ENCODE measurements around the gene SFN. TPM values are rescaled to one million over a fixed set of nuclear protein-coding genes. Genes with fewer than 3 reads are reported as not detected.

SFN gene
- total and polyA plus RNA-seq, 2 of the 13 experiments (the other 11 are each of a cell fraction or from before 2014, with no cell fraction given), result 4.3 to 5.6 TPM

DNA sequence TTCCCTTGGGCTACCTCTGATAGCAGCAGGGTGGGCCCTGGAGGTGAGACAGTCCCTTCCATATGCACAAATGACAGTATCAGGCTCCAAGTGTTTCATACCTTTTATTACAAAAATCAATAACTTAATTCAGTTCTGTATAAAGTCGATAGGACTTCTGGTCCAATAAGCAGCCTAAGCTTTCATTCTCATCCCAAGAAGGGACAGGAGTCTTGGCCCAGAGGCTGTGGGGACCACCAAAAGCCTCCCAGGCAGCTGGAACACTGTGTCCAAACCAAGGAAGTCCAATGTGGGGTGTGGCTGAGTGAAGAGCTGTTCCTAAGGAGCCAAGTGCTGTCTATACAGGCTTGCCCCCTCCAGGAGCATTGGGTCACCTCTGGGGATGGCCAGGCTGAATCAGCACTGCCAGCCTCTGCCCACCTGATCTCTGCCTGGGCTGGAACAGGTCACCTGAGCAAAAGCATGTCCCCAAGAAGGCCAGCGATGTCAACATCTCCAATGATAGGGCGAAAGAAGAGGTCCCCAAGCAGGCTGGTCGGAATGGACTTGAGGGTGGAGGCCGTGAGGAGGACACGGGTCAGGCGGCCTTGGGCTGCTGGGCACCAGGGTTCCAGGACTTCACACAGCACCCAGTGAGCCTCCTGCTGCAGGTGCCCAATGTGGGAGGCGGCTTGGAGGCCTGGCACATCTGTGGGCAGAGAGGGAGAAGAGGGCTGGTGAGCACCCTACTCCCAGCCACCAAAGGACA, 48.6 kb downstream of the SFN start (continued):
- TF ChIP-seq ZNF296 (CRISPR knock-in tag; conservative IDR thresholded peaks at IDR 0.05) (peak; percentile 24; the same call in 1 of the 2 replicates), ZNF10 (CRISPR knock-in tag; IDR thresholded peaks at IDR 0.05; ENCODE audit: borderline replicate concordance, low read depth) (no peak), ZNF564 (CRISPR knock-in tag; IDR thresholded peaks at IDR 0.05) (no peak), EP300 (IDR thresholded peaks at IDR 0.05; ENCODE audit: low read depth in 2 of 2, low read length in 2 of 2) (no peak), EP300 (CRISPR knock-in tag; IDR thresholded peaks at IDR 0.05; ENCODE audit: borderline replicate concordance) (no peak), SCMH1 (CRISPR knock-in tag; IDR thresholded peaks at IDR 0.05; ENCODE audit: borderline replicate concordance) (no peak), ZMYM3 (CRISPR knock-in tag; IDR thresholded peaks at IDR 0.05) (no peak), ZNF709 (CRISPR knock-in tag; IDR thresholded peaks at IDR 0.05) (no peak), ZNF441 (CRISPR knock-in tag; IDR thresholded peaks at IDR 0.05; ENCODE audit: borderline replicate concordance) (no peak), ZNF274 (CRISPR knock-in tag; IDR thresholded peaks at IDR 0.05) (peak; percentile 86), DMAP1 (CRISPR knock-in tag; IDR thresholded peaks at IDR 0.05) (no peak), RAD51 (IDR thresholded peaks at IDR 0.05; ENCODE audit: borderline replicate concordance) (no peak), SAFB2 (CRISPR knock-in tag; IDR thresholded peaks at IDR 0.05; ENCODE audit: borderline replicate concordance, low read depth) (0 out of 2 replicates have a peak, but pooled peaks have one; percentile 68), MIER3 (CRISPR knock-in tag; IDR thresholded peaks at IDR 0.05; ENCODE audit: borderline replicate concordance) (no peak), NFKBIZ (CRISPR knock-in tag; IDR thresholded peaks at IDR 0.05) (no peak), HNF4G (IDR thresholded peaks at IDR 0.05; ENCODE audit: borderline replicate concordance, low read depth, low read length) (no peak), HNF4G (CRISPR knock-in tag; IDR thresholded peaks at IDR 0.05; ENCODE audit: borderline replicate concordance, low read depth) (no peak), ATF1 (CRISPR knock-in tag; IDR thresholded peaks at IDR 0.05) (no peak), ELF4 (CRISPR knock-in tag; IDR thresholded peaks at IDR 0.05; ENCODE audit: borderline replicate concordance) (no peak)
- TF ChIP-seq, protein P1, sequence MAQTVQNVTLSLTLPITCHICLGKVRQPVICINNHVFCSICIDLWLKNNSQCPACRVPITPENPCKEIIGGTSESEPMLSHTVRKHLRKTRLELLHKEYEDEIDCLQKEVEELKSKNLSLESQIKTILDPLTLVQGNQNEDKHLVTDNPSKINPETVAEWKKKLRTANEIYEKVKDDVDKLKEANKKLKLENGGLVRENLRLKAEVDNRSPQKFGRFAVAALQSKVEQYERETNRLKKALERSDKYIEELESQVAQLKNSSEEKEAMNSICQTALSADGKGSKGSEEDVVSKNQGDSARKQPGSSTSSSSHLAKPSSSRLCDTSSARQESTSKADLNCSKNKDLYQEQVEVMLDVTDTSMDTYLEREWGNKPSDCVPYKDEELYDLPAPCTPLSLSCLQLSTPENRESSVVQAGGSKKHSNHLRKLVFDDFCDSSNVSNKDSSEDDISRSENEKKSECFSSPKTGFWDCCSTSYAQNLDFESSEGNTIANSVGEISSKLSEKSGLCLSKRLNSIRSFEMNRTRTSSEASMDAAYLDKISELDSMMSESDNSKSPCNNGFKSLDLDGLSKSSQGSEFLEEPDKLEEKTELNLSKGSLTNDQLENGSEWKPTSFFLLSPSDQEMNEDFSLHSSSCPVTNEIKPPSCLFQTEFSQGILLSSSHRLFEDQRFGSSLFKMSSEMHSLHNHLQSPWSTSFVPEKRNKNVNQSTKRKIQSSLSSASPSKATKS (CRISPR knock-in tag; IDR thresholded peaks at IDR 0.05), result no peak
- TF ChIP-seq, protein P2, sequence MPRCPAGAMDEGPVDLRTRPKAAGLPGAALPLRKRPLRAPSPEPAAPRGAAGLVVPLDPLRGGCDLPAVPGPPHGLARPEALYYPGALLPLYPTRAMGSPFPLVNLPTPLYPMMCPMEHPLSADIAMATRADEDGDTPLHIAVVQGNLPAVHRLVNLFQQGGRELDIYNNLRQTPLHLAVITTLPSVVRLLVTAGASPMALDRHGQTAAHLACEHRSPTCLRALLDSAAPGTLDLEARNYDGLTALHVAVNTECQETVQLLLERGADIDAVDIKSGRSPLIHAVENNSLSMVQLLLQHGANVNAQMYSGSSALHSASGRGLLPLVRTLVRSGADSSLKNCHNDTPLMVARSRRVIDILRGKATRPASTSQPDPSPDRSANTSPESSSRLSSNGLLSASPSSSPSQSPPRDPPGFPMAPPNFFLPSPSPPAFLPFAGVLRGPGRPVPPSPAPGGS (CRISPR knock-in tag; IDR thresholded peaks at IDR 0.05), result no peak; the same call in 1 of the 2 replicates
- TF ChIP-seq, protein P3, sequence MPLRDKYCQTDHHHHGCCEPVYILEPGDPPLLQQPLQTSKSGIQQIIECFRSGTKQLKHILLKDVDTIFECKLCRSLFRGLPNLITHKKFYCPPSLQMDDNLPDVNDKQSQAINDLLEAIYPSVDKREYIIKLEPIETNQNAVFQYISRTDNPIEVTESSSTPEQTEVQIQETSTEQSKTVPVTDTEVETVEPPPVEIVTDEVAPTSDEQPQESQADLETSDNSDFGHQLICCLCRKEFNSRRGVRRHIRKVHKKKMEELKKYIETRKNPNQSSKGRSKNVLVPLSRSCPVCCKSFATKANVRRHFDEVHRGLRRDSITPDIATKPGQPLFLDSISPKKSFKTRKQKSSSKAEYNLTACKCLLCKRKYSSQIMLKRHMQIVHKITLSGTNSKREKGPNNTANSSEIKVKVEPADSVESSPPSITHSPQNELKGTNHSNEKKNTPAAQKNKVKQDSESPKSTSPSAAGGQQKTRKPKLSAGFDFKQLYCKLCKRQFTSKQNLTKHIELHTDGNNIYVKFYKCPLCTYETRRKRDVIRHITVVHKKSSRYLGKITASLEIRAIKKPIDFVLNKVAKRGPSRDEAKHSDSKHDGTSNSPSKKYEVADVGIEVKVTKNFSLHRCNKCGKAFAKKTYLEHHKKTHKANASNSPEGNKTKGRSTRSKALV (CRISPR knock-in tag; IDR thresholded peaks at IDR 0.05), result no peak
- TF ChIP-seq, protein P4, sequence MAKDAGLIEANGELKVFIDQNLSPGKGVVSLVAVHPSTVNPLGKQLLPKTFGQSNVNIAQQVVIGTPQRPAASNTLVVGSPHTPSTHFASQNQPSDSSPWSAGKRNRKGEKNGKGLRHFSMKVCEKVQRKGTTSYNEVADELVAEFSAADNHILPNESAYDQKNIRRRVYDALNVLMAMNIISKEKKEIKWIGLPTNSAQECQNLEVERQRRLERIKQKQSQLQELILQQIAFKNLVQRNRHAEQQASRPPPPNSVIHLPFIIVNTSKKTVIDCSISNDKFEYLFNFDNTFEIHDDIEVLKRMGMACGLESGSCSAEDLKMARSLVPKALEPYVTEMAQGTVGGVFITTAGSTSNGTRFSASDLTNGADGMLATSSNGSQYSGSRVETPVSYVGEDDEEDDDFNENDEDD (CRISPR knock-in tag; IDR thresholded peaks at IDR 0.05; ENCODE audit: borderline replicate concordance), result 0 out of 2 replicates have a peak, but pooled peaks have one; percentile 2

Data from HepG2 (cell line).